Suppressor macrophage treated with lipopolysaccharide for 4 hours (primary cell): ENCODE results near the gene SUN2.

Experiments
- DNase-seq: peaks from one replicate; pipeline ENCODE4 v3.0.0-alpha.2; 2020

The SUN2 gene

GRCh38 chr22:38694940-38695339 lies 60.9 kb downstream of the SUN2 start:
- peak; percentile 63 for DNase-seq

GRCh38 chr22:38694049-38694448 lies 61.7 kb downstream of the SUN2 start:
- DNase-seq = no peak

DNA sequence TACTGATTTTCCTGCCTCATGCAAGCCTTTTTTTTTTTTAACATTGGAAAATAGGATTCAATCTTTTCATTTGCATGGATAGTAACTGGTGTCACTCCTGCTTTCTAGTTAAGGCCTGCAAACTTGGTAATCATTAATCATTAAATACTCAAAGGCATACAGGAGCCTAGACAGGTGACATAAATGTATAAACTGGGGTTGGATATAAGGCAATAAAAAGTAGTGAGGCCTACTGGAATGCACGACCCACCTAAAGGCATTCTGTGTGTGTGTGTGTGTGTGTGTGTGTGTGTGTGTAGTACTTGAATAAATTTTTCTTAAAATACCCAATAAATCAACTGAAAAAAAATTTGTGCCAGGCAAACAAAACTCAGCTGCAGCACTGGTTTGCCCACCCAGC lies 66.1 kb downstream of the SUN2 start:
- DNase-seq = no peak

GRCh38 chr22:38685761-38686160 lies 70.0 kb downstream of the SUN2 start:
- no peak for DNase-seq

GRCh38 chr22:38684895-38685294 lies 70.9 kb downstream of the SUN2 start:
- no peak for DNase-seq
